ENCODE data around the gene CHRNA10. TPM values are rescaled to one million over a fixed set of nuclear protein-coding genes. Genes with fewer than 3 reads are reported as not detected.
A peak's percentile ranks its signal among the peaks of the same experiment; 100 is the strongest.

The CHRNA10 gene
- total RNA-seq (under 1 TPM; 0.42 to 0.97 (median 0.52) TPM), polyA plus RNA-seq (0.38 TPM)
- long read RNA-seq, donor 1, partial matches to known transcripts = 1 of 1 reads
- long read RNA-seq, donor 1, other reads (novel, unspliced or antisense) = 0 of 1 reads
- long read RNA-seq, donor 2, partial matches to known transcripts = 1 of 1 reads
- long read RNA-seq, donor 2, other reads (novel, unspliced or antisense) = 0 of 1 reads
- long read RNA-seq, donor 3 = 0 reads
- long read RNA-seq, donor 4 = 0 reads

GRCh38 chr11:3671334-3672254, at the start of gene CHRNA10:
Gene CHRNA10, minus strand, starts transcription at chr11:3671384. Its CDS starts 72 bp downstream, at chr11:3671312.
- H3K4me3 ChIP-seq (ENCODE audit: low read length) = no peak within 1 kb of the TSS
- peaks cover 3% of the 10 kb centered on the region for H3K4me1 ChIP-seq (ENCODE audit: control insufficient read depth, insufficient read depth, low read length)
- H3K27me3 ChIP-seq (ENCODE audit: control insufficient read depth, insufficient read depth) = no peaks in the 10 kb centered on the region
- no peak for ATAC-seq
- no peak within 1 kb of the TSS for H3K27ac ChIP-seq (ENCODE audit: low read length)
- intact Hi-C loops (cut with DNase I) = no loop called here
- H3K9me3 ChIP-seq (ENCODE audit: control insufficient read depth, low read length) = no peaks in the 10 kb centered on the region
- DNase-seq = no peak
- 79% methylated on average over 9 of the region's 9 CpGs for WGBS

GRCh38 chr11:3712274-3712673, 41.1 kb upstream of the CHRNA10 start:
- no peaks in the 10 kb centered on the region for H3K4me1 ChIP-seq (ENCODE audit: control insufficient read depth, insufficient read depth, low read length)

GRCh38 chr11:3710485-3711259, 39.5 kb upstream of the CHRNA10 start:
- Histone ChIP-seq H3K4me1 (ENCODE audit: control insufficient read depth, insufficient read depth, low read length) (no peaks in the 10 kb centered on the region), H3K9me3 (ENCODE audit: control insufficient read depth, low read length) (no peaks in the 10 kb centered on the region), H3K27ac (ENCODE audit: low read length) (no peak overlapping the region), H3K27me3 (ENCODE audit: control insufficient read depth, insufficient read depth) (no peaks in the 10 kb centered on the region), H3K4me3 (ENCODE audit: low read length) (no peak overlapping the region)
- intact Hi-C loops (cut with DNase I) = loop anchor here in 1 of 4 donors (10.0 kb wide), 1 partner anchor 54 kb away; no protein-coding TSS in a partner anchor
- ATAC-seq = no peak
- 90% methylated on average over 4 of the region's 4 CpGs for WGBS
- DNase-seq = no peak

More at GRCh38 chr11:3712274-3712673, 41.1 kb upstream of the CHRNA10 start:
- no peaks in the 10 kb centered on the region for H3K27me3 ChIP-seq (ENCODE audit: control insufficient read depth, insufficient read depth)
- WGBS = 91% methylated on average over 6 of the region's 6 CpGs
- H3K27ac ChIP-seq (ENCODE audit: low read length) = no peak overlapping the region
- H3K4me3 ChIP-seq (ENCODE audit: low read length) = no peak overlapping the region
- DNase-seq = no peak
- H3K9me3 ChIP-seq (ENCODE audit: control insufficient read depth, low read length) = no peaks in the 10 kb centered on the region
- intact Hi-C loops (cut with DNase I) = loop anchor here in 1 of 4 donors (10.0 kb wide), 1 partner anchor 53 kb away; no protein-coding TSS in a partner anchor
- no peak for ATAC-seq

- H3K4me3 ChIP-seq (ENCODE audit: low read length) = no peak overlapping the region
- DNase-seq (no peak), ATAC-seq (no peak)
- H3K4me1 ChIP-seq (ENCODE audit: control insufficient read depth, insufficient read depth, low read length) = no peaks in the 10 kb centered on the region
- intact Hi-C loops (cut with DNase I) = loop anchor here in 2 of 4 donors (10.0 kb wide), 2 partner anchors 55 to 65 kb away; no protein-coding TSS in a partner anchor
- H3K27ac ChIP-seq (ENCODE audit: low read length) = no peak overlapping the region
- H3K27me3 ChIP-seq (ENCODE audit: control insufficient read depth, insufficient read depth) = no peaks in the 10 kb centered on the region
- WGBS = 85% methylated on average over 1 of the region's 1 CpG
- H3K9me3 ChIP-seq (ENCODE audit: control insufficient read depth, low read length) = no peaks in the 10 kb centered on the region
Measured at GRCh38 chr11:3709977-3710376, 38.8 kb upstream of the CHRNA10 start.

GRCh38 chr11:3707176-3707575, 36.0 kb upstream of the CHRNA10 start:
- no peak for ATAC-seq
- no peak for DNase-seq

GRCh38 chr11:3703383-3703782, 32.2 kb upstream of the CHRNA10 start:
- DNase-seq (no peak), ATAC-seq (no peak)
- intact Hi-C loops (cut with DNase I) = loop anchor here in 1 of 4 donors (10.0 kb wide), 1 partner anchor 71 kb away; no protein-coding TSS in a partner anchor
- Histone ChIP-seq H3K9me3 (ENCODE audit: control insufficient read depth, low read length) (no peaks in the 10 kb centered on the region), H3K27me3 (ENCODE audit: control insufficient read depth, insufficient read depth) (no peaks in the 10 kb centered on the region), H3K27ac (ENCODE audit: low read length) (no peak overlapping the region), H3K4me3 (ENCODE audit: low read length) (no peak overlapping the region), H3K4me1 (ENCODE audit: control insufficient read depth, insufficient read depth, low read length) (no peaks in the 10 kb centered on the region)
- whole genome bisulfite sequencing = 86% methylated on average over 3 of the region's 3 CpGs

More at GRCh38 chr11:3707176-3707575, 36.0 kb upstream of the CHRNA10 start:
- Histone ChIP-seq H3K4me3 (ENCODE audit: low read length) (no peak overlapping the region), H3K27ac (ENCODE audit: low read length) (no peak overlapping the region), H3K4me1 (ENCODE audit: control insufficient read depth, insufficient read depth, low read length) (no peaks in the 10 kb centered on the region), H3K27me3 (ENCODE audit: control insufficient read depth, insufficient read depth) (no peaks in the 10 kb centered on the region), H3K9me3 (ENCODE audit: control insufficient read depth, low read length) (no peaks in the 10 kb centered on the region)
- intact Hi-C loops (cut with DNase I) = loop anchor here in 1 of 4 donors (10.0 kb wide), 1 partner anchor 68 kb away; no protein-coding TSS in a partner anchor
- WGBS = 91% methylated on average over 2 of the region's 2 CpGs

DNA sequence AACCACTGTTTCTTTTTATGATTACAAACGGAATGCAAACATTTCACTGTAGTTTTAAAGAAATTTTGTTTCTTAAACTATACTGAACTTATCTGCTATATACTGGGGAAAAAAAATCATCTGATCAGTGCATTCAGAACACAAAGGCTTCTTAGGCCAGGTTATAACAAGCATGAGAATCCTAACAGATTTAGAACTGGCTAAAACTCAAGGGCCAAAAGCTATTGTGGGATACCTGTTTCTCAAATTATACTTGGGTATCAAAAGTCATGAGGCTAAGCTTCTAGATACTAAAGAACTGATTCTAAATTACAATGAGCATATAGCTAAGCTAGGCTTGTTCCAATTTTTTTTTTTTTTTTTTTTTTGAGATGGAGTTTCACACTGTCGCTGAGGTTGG, 29.7 kb upstream of the CHRNA10 start:
- WGBS = 97% methylated on average over 2 of the region's 2 CpGs
- DNase-seq (no peak), ATAC-seq (no peak)
- intact Hi-C loops (cut with DNase I) = loop anchor here in 1 of 4 donors (10.0 kb wide), 1 partner anchor 74 kb away; no protein-coding TSS in a partner anchor
- Histone ChIP-seq H3K4me3 (ENCODE audit: low read length) (no peak overlapping the region), H3K27ac (ENCODE audit: low read length) (no peak overlapping the region), H3K9me3 (ENCODE audit: control insufficient read depth, low read length) (no peaks in the 10 kb centered on the region), H3K27me3 (ENCODE audit: control insufficient read depth, insufficient read depth) (no peaks in the 10 kb centered on the region), H3K4me1 (ENCODE audit: control insufficient read depth, insufficient read depth, low read length) (no peaks in the 10 kb centered on the region)

DNA sequence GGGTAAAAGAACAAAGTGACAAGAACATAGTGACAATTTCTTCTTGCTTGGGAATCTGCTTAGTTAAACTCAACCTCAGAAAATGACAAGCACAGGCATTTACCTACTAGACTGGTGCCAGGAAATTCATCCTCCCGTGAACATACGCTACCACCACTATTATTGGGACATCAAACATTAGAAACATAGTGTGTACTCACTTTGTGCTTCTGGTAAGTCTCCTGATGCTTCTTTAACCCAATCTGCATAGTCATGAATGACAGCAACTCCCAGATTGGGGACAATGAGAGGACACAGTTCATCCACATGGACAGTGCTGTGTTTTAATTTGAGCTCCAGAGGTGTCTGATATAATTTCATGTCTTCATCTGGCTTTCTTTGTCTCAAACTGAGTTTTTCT, 29.2 kb upstream of the CHRNA10 start:
- ATAC-seq = no peak
- intact Hi-C loops (cut with DNase I) = loop anchor here in 1 of 4 donors (10.0 kb wide), 1 partner anchor 74 kb away; no protein-coding TSS in a partner anchor
- DNase-seq = no peak
- no peak overlapping the region for H3K27ac ChIP-seq (ENCODE audit: low read length)
- no peak overlapping the region for H3K4me3 ChIP-seq (ENCODE audit: low read length)
- H3K9me3 ChIP-seq (ENCODE audit: control insufficient read depth, low read length) = no peaks in the 10 kb centered on the region
- no peaks in the 10 kb centered on the region for H3K4me1 ChIP-seq (ENCODE audit: control insufficient read depth, insufficient read depth, low read length)
- WGBS = 93% methylated on average over 2 of the region's 2 CpGs
- H3K27me3 ChIP-seq (ENCODE audit: control insufficient read depth, insufficient read depth) = no peaks in the 10 kb centered on the region

DNA sequence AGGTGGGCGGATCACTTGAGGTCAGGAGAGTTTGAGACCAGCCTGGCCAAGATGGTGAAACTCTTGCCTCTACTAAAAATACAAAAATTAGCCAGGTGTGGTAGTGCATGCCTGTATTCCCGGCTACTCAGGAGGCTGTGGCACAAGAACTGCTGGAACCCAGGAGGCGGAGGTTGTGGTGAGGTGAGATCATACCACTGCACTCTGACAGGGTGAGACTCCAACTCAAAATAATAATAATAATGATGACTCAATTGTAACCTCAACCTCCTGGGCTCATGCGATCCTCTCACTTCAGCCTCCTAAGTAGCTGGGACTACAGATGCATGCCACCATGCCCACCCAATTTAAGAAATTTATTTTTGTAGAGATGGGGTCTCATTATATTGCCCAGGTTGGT, 15.6 kb upstream of the CHRNA10 start:
- ATAC-seq = no peak
- WGBS = 74% methylated on average over 4 of the region's 4 CpGs
- Histone ChIP-seq H3K4me3 (ENCODE audit: low read length) (no peak overlapping the region), H3K9me3 (ENCODE audit: control insufficient read depth, low read length) (no peaks in the 10 kb centered on the region), H3K27ac (ENCODE audit: low read length) (no peak overlapping the region), H3K27me3 (ENCODE audit: control insufficient read depth, insufficient read depth) (no peaks in the 10 kb centered on the region), H3K4me1 (ENCODE audit: control insufficient read depth, insufficient read depth, low read length) (no peaks in the 10 kb centered on the region)
- DNase-seq = no peak
- intact Hi-C loops (cut with DNase I) = no loop called here

DNA sequence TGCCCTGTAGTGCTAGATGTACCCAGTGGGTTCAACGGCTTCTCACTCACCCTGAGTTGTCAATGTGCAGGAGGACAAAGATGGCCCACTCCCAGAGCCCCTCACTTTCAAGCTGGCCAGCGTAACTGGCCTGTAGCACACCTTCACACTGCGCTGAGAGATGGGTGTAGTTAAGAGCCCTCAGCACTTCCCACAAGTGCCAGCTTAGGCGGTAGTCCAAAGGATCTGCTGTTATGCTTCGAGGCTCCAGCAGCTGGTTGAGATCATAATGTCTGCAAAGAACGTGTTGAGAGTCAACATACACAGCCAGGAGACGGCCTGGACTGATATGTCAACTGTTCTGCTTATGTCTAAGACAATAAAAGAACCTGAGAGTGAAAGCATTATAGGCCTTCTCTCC, 14.7 kb upstream of the CHRNA10 start:
- DNase-seq = no peak
- H3K9me3 ChIP-seq (ENCODE audit: control insufficient read depth, low read length) = no peaks in the 10 kb centered on the region
- no peak overlapping the region for H3K4me3 ChIP-seq (ENCODE audit: low read length)
- ATAC-seq = peak; percentile 59 to 74
- intact Hi-C loops (cut with DNase I) = no loop called here
- no peaks in the 10 kb centered on the region for H3K4me1 ChIP-seq (ENCODE audit: control insufficient read depth, insufficient read depth, low read length)
- no peaks in the 10 kb centered on the region for H3K27me3 ChIP-seq (ENCODE audit: control insufficient read depth, insufficient read depth)
- H3K27ac ChIP-seq (ENCODE audit: low read length) = no peak overlapping the region
- WGBS = 58% methylated on average over 7 of the region's 7 CpGs
